HG03565 (cell line): ENCODE measurements around the gene AP2S1.
"Not testable (repeated sequence)": the region's sequence is repeated elsewhere in the genome, so short reads cannot be mapped to it uniquely, and the experiment has no call there.

Experiments
- ATAC-seq: cut with Tn5 transposase; IDR thresholded peaks from one replicate; pipeline ENCODE4 v1.9.1; 2021; ENCODE audit warnings: mild to moderate bottlenecking, moderate library complexity; ENCODE audit not compliant: unreplicated experiment

AP2S1 gene

GRCh38 chr19:46868025-46868802 is 17.6 kb upstream of the AP2S1 start:
- no peak for ATAC-seq

GRCh38 chr19:46867170-46867569 is 16.5 kb upstream of the AP2S1 start:
- ATAC-seq, result no peak

GRCh38 chr19:46866407-46867136 is 15.9 kb upstream of the AP2S1 start:
- ATAC-seq, result no peak

GRCh38 chr19:46863818-46864629 is 13.4 kb upstream of the AP2S1 start:
- ATAC-seq, result no peak

- no peak for ATAC-seq
Measured at GRCh38 chr19:46862974-46863632, 12.5 kb upstream of the AP2S1 start.

GRCh38 chr19:46862503-46862834 is 11.8 kb upstream of the AP2S1 start:
- ATAC-seq, result no peak

- ATAC-seq, result no peak
Measured at GRCh38 chr19:46861691-46862502, 11.3 kb upstream of the AP2S1 start.

GRCh38 chr19:46860846-46861690 is 10.4 kb upstream of the AP2S1 start, which contains the start of gene ARHGAP35:
TSS of gene ARHGAP35 (plus strand) at chr19:46860997. CDS start at chr19:46918676, 57,679 bp downstream.
- no peak for ATAC-seq

GRCh38 chr19:46860125-46860845 is 9.6 kb upstream of the AP2S1 start:
- peak; percentile 55 for ATAC-seq

GRCh38 chr19:46859637-46860124 is 9.0 kb upstream of the AP2S1 start:
- ATAC-seq, result no peak

GRCh38 chr19:46856062-46857022 is 5.7 kb upstream of the AP2S1 start:
- peak; percentile 31 for ATAC-seq

- not testable (repeated sequence) for ATAC-seq
Measured at GRCh38 chr19:46854698-46855097, 4.1 kb upstream of the AP2S1 start.

- no peak for ATAC-seq
Measured at GRCh38 chr19:46852830-46853229, 2.2 kb upstream of the AP2S1 start.

- ATAC-seq, result no peak
Measured at GRCh38 chr19:46849610-46850009, 1.0 kb downstream of the AP2S1 start.

- ATAC-seq, result no peak
Measured at GRCh38 chr19:46848389-46848788, 2.3 kb downstream of the AP2S1 start.

GRCh38 chr19:46847528-46847927 is 3.1 kb downstream of the AP2S1 start:
- ATAC-seq, result no peak

- ATAC-seq, result no peak
Measured at GRCh38 chr19:46845959-46846459, 4.6 kb downstream of the AP2S1 start.
